H1 (cell line): ENCODE data around the gene CHAC2. TPM values are rescaled to one million over a fixed set of nuclear protein-coding genes. Genes with fewer than 3 reads are reported as not detected.

Experiments used
- CTCF ChIA-PET: fragments of 300-600 bp; sonication (Branson Sonifier 250); formaldehyde crosslinking; loops from one replicate; lab custom pipeline; 2021; ENCODE audit not compliant: partially characterized antibody; lab: Charles Lee
- POLR2A ChIA-PET: fragments of 300-600 bp; sonication (Branson Sonifier 250); formaldehyde crosslinking; loops from one replicate; lab custom pipeline; 2021; ENCODE audit warnings: inconsistent platforms; ENCODE audit not compliant: partially characterized antibody; lab: Charles Lee
- DNase-seq, 2 experiments: peaks; one replicate each; pipeline versions ENCODE4 v3.0.0 to v3.0.0-alpha.2; 2010 to 2022; ENCODE audit warnings: low spot score in 2 of 2, low read depth in 1 of 2, mixed read lengths in 1 of 2
- FAIRE-seq: peaks from 2 replicates; lab custom pipeline; 2011; peaks lifted over from hg19 to GRCh38; lab: Jason Lieb, UNC
- H2AFZ ChIP-seq: 2 replicates; pipeline ENCODE4 v1.8.1; 2012; ENCODE audit warnings: low read length, inconsistent platforms
- H2AK5ac ChIP-seq: 2 replicates; pipeline ENCODE4 v1.6.1; 2013; ENCODE audit warnings: low read depth, low read length
- H2BK120ac ChIP-seq: replicated peaks from 2 replicates; pipeline ENCODE3; 2013; ENCODE audit warnings: low read depth, low read length, inconsistent platforms
- H2BK12ac ChIP-seq: 2 replicates; pipeline ENCODE4 v1.6.1; 2013; ENCODE audit warnings: low read depth, low read length
- H2BK15ac ChIP-seq: 2 replicates; pipeline ENCODE4 v1.6.1; 2013; ENCODE audit warnings: low read length
- H2BK20ac ChIP-seq: 2 replicates; pipeline ENCODE4 v1.6.1; 2013; ENCODE audit warnings: low read length
- H2BK5ac ChIP-seq: 2 replicates; pipeline ENCODE4 v1.6.1; 2013; ENCODE audit warnings: low read depth, low read length
- H3K14ac ChIP-seq: 2 replicates; pipeline ENCODE4 v1.6.1; 2013; ENCODE audit warnings: inconsistent platforms; ENCODE audit not compliant: insufficient read length
- H3K18ac ChIP-seq: 2 replicates; pipeline ENCODE4 v1.6.1; 2013; ENCODE audit warnings: low read length; ENCODE audit errors: extremely low read depth
- H3K23ac ChIP-seq: 2 replicates; pipeline ENCODE4 v1.6.1; 2013; ENCODE audit warnings: inconsistent platforms; ENCODE audit not compliant: insufficient read length
- H3K23me2 ChIP-seq: 2 replicates; pipeline ENCODE4 v1.6.1; 2013; ENCODE audit warnings: low read depth, low read length
- H3K27ac ChIP-seq: 2 replicates; pipeline ENCODE4 v1.6.1; 2011; ENCODE audit warnings: low read depth, low read length, inconsistent platforms
- H3K27me3 ChIP-seq, 4 experiments: replicated peaks in 1 of 4; 1 replicate in 1 of 4; 2 replicates in 3 of 4; pipeline versions ENCODE4 v1.6.1 to v1.8.1; 2011 to 2013; ENCODE audit warnings: low read length in 3 of 4, mild to moderate bottlenecking in 3 of 4, inconsistent platforms in 2 of 4, mixed read lengths in 2 of 4, moderate library complexity in 1 of 4; ENCODE audit not compliant: control insufficient read depth in 3 of 4, insufficient read depth in 3 of 4; ENCODE audit errors: extremely low read depth in 1 of 4
- H3K36me3 ChIP-seq, 4 experiments: 2 replicates each; pipeline versions ENCODE4 v1.6.1 to v1.8.1; 2011 to 2013; ENCODE audit warnings: mild to moderate bottlenecking in 4 of 4, low read length in 3 of 4, moderate library complexity in 2 of 4, control low read depth in 1 of 4, inconsistent platforms in 1 of 4; ENCODE audit not compliant: insufficient read depth in 4 of 4, control insufficient read depth in 2 of 4
- H3K4ac ChIP-seq: replicated peaks from 2 replicates; pipeline ENCODE3; 2013; ENCODE audit warnings: low read length, low read depth, mixed read lengths, inconsistent platforms; ENCODE audit not compliant: insufficient read length
- H3K4me1 ChIP-seq, 4 experiments: replicated peaks in 1 of 4; 1 replicate in 1 of 4; 2 replicates in 3 of 4; pipeline versions ENCODE4 v1.6.1 to v1.8.1; 2011 to 2013; ENCODE audit warnings: low read length in 3 of 4, inconsistent platforms in 2 of 4, mixed read lengths in 1 of 4; ENCODE audit not compliant: insufficient read depth in 4 of 4, control insufficient read depth in 3 of 4
- H3K4me2 ChIP-seq, 2 experiments: 2 replicates each; pipeline versions ENCODE4 v1.6.1 to v1.8.1; 2011 to 2013; ENCODE audit warnings: low read depth in 2 of 2, low read length in 2 of 2, control low read depth in 1 of 2, inconsistent platforms in 1 of 2, mild to moderate bottlenecking in 1 of 2; ENCODE audit not compliant: insufficient read depth in 1 of 2
- H3K4me3 ChIP-seq, 4 experiments: fragments of 200-600, 300-600 bp in 1 of 4; sonication (generic), shearing (Covaris generic), sonication (Bioruptor Twin) in 1 of 4; 2 replicates each; pipeline versions ENCODE4 v1.5.1 to v1.8.1; 2011 to 2016; ENCODE audit warnings: low read length in 4 of 4, low read depth in 3 of 4, control low read depth in 2 of 4, inconsistent platforms in 2 of 4, mild to moderate bottlenecking in 2 of 4, mixed read lengths in 1 of 4, moderate library complexity in 1 of 4; ENCODE audit not compliant: insufficient read depth in 2 of 4; ENCODE audit errors: extremely low read depth in 1 of 4
- H3K56ac ChIP-seq: replicated peaks from 2 replicates; pipeline ENCODE3; 2013; ENCODE audit warnings: low read depth, mild to moderate bottlenecking, mixed read lengths, low read length, inconsistent platforms; ENCODE audit not compliant: insufficient read length
- H3K79me1 ChIP-seq: 2 replicates; pipeline ENCODE4 v1.6.1; 2013; ENCODE audit warnings: low read depth, low read length, control low read depth
- H3K79me2 ChIP-seq, 2 experiments: 2 replicates each; pipeline versions ENCODE4 v1.6.1 to v1.8.1; 2012 to 2013; ENCODE audit warnings: low read length in 2 of 2, mild to moderate bottlenecking in 2 of 2, inconsistent platforms in 1 of 2; ENCODE audit not compliant: insufficient read depth in 2 of 2, control insufficient read depth in 1 of 2
- H3K9ac ChIP-seq, 4 experiments: replicated peaks in 1 of 4; 1 replicate in 1 of 4; 2 replicates in 3 of 4; pipeline versions ENCODE4 v1.6.1 to v1.8.1; 2011 to 2013; ENCODE audit warnings: low read depth in 3 of 4, low read length in 3 of 4, control low read depth in 2 of 4, mild to moderate bottlenecking in 2 of 4, moderate library complexity in 2 of 4, inconsistent platforms in 1 of 4; ENCODE audit errors: extremely low read depth in 1 of 4
- H3K9me3 ChIP-seq, 2 experiments: 2 replicates each; pipeline versions ENCODE4 v1.6.1 to v1.8.1; 2012 to 2013; ENCODE audit warnings: mild to moderate bottlenecking in 2 of 2, moderate library complexity in 2 of 2, control low read depth in 1 of 2, inconsistent platforms in 1 of 2, low read depth in 1 of 2, low read length in 1 of 2, mixed read lengths in 1 of 2; ENCODE audit not compliant: insufficient read depth in 2 of 2
- H4K20me1 ChIP-seq, 2 experiments: replicated peaks in 1 of 2; 2 replicates each; pipeline versions ENCODE3 to v1.8.1; 2011 to 2013; ENCODE audit warnings: inconsistent platforms in 2 of 2, low read length in 2 of 2, mild to moderate bottlenecking in 1 of 2; ENCODE audit not compliant: insufficient read depth in 2 of 2, control insufficient read depth in 1 of 2
- H4K5ac ChIP-seq: 2 replicates; pipeline ENCODE4 v1.6.1; 2013; ENCODE audit warnings: low read length, low read depth, mixed read lengths, inconsistent platforms; ENCODE audit not compliant: insufficient read length
- H4K8ac ChIP-seq: 2 replicates; pipeline ENCODE4 v1.8.0; 2013; ENCODE audit warnings: mild to moderate bottlenecking, moderate library complexity, low read length, inconsistent platforms; ENCODE audit not compliant: insufficient read depth; ENCODE audit errors: extremely low read depth
- H4K91ac ChIP-seq: replicated peaks from 2 replicates; pipeline ENCODE3; 2013; ENCODE audit warnings: low read length, mixed read lengths, inconsistent platforms; ENCODE audit not compliant: insufficient read length
- TAF7 ChIP-seq: optimal IDR thresholded peaks from 2 replicates; pipeline ENCODE3; 2011; ENCODE audit warnings: low read depth, mild to moderate bottlenecking, inconsistent platforms, low read length, moderate library complexity, borderline replicate concordance
- WGBS, 2 experiments: shearing (Covaris generic) in 1 of 2; methylation state at CpG; one replicate each; pipeline versions ENCODE4 v1.1.6 to v1.1.7; 2013 to 2015; ENCODE audit warnings: low lambda C conversion rate in 2 of 2, mixed read lengths in 2 of 2, inconsistent platforms in 1 of 2, low coverage in 1 of 2, missing lambda C conversion rate in 1 of 2; ENCODE audit not compliant: insufficient replicate concordance in 2 of 2, insufficient coverage in 1 of 2, insufficient read length in 1 of 2; ENCODE audit errors: extremely low coverage in 1 of 2, missing lambda C conversion rate in 1 of 2; 5-methylcytosine and 5-hydroxymethylcytosine counted together
- polyA plus RNA-seq, 7 experiments: library from polyadenylated mRNA; depleted of rRNA in 3 of 7; stranded (reverse) in 5 of 7; unstranded in 2 of 7; fragments of >200 nt in 5 of 7; fragments of 200-250 nt in 2 of 7; gene quantifications; 1 replicate in 5 of 7; 2 replicates in 1 of 7; 4 replicates in 1 of 7; pipeline versions ENCODE4 v1.2.1 to v1.2.3, GENCODE V29; 2011 to 2013; ENCODE audit warnings: missing spikeins in 2 of 7, mixed read lengths in 2 of 7
- total RNA-seq: library from RNA; stranded (reverse); fragmentation: NEBNext Ultra II Directional; extraction: Animal tissue kit (Norgen Biotek cat#: 25700); gene quantifications from 2 replicates; pipeline ENCODE4 v1.2.1, GENCODE V29; 2021

CHAC2 gene
- total and polyA plus RNA-seq, 2 of the 8 experiments (the other 6 are each of a cell fraction or from before 2014, with no cell fraction given): 5.4 to 11.2 TPM

DNA sequence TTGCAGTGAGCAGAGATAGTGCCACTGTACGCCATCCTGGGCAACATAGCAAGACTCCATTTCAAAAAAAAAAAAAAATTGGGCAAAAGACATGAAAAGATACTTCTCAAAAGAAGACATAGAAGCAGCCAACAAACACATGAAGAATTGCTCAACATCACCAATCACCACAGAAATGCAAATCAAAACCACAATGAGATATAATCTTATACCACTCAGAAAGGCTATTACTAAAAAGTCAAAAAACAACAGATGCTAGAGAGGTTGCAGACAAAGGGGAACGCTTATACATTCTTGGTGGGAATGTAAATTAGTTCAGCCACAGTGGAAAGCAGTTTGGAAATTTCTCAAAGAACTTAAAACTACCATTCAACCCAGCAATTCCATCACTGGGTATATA, 43.1 kb upstream of the CHAC2 start:
- Histone ChIP-seq H4K8ac (no peak overlapping the region), H2AFZ (no peak overlapping the region), H2BK20ac (no peak overlapping the region), H3K79me1 (no peaks in the 10 kb centered on the region), H3K27ac (no peak overlapping the region), H3K23ac (no peak overlapping the region), H3K23me2 (no peaks in the 10 kb centered on the region), H3K18ac (no peak overlapping the region), H2BK15ac (no peak overlapping the region), H4K5ac (no peak overlapping the region), H3K9me3 (no peaks in the 10 kb centered on the region), H4K91ac (no peak overlapping the region), H3K14ac (no peak overlapping the region), H3K56ac (no peak overlapping the region), H2BK120ac (no peak overlapping the region), H3K4me1 (no peaks in the 10 kb centered on the region), H4K20me1 (no peaks in the 10 kb centered on the region), H3K79me2 (no peaks in the 10 kb centered on the region), H2BK12ac (no peak overlapping the region), H2BK5ac (no peak overlapping the region), H3K4me3 (no peak overlapping the region), H2AK5ac (no peak overlapping the region), H3K27me3 (no peaks in the 10 kb centered on the region), H3K9ac (no peak overlapping the region), H3K4ac (no peak overlapping the region), H3K36me3 (no peaks in the 10 kb centered on the region; a peak in 1 of 8 replicates), H3K4me2 (no peak overlapping the region)
- no peak for DNase-seq
- ChIA-PET POLR2A (no interaction called here), CTCF (no interaction called here)
- WGBS, 2 experiments: 86% methylated on average over 2 of the region's 2 CpGs; no CpG with 5 or more reads in 1 of the 2 experiments
- no peak for FAIRE-seq
- no peak for TF ChIP-seq TAF7
